ENCODE measurements around the gene RIMBP3C. TPM values are rescaled to one million over a fixed set of nuclear protein-coding genes. Genes with fewer than 3 reads are reported as not detected.

The RIMBP3C gene
- polyA plus RNA-seq, 1 donor from 2014 or later, result 0.07 TPM

- Histone ChIP-seq H3F3A (ENCODE audit: insufficient read depth, low read length, poor library complexity, severe bottlenecking) (no peaks in the 10 kb centered on the region), H3K4me2 (ENCODE audit: low read length) (no peak overlapping the region), H3K27me3 (ENCODE audit: insufficient read depth, low read depth, low read length) (no peaks in the 10 kb centered on the region), H3K9me2 (ENCODE audit: insufficient read depth, low read length) (no peaks in the 10 kb centered on the region), H3K9me3 (ENCODE audit: low read length) (no peaks in the 10 kb centered on the region), H3K4me3 (ENCODE audit: low read length) (no peak overlapping the region), H3K36me3 (ENCODE audit: insufficient read depth, low read length) (peaks cover 9% of the 10 kb centered on the region), H3K9ac (ENCODE audit: low read length) (no peak overlapping the region), H4K20me1 (ENCODE audit: insufficient read depth) (no peaks in the 10 kb centered on the region), H2AFZ (ENCODE audit: low read depth, low read length) (no peak overlapping the region), H3K27ac (ENCODE audit: low read length) (no peak overlapping the region), H3K79me2 (replicated peaks; ENCODE audit: insufficient read depth, low read length) (peaks cover 41% of the 10 kb centered on the region)
- no peak for TF ChIP-seq SMC3 (conservative IDR thresholded peaks at IDR 0.05; ENCODE audit: poor library complexity)
- TF ChIP-seq TAF1 (IDR thresholded peaks at IDR 0.05; ENCODE audit: low read depth), result no peak
- TF ChIP-seq MXI1 (conservative IDR thresholded peaks at IDR 0.05; ENCODE audit: poor library complexity, severe bottlenecking), result no peak
- TF ChIP-seq RAD21 (conservative IDR thresholded peaks at IDR 0.05), result no peak
- no peak for TF ChIP-seq EZH2 (IDR thresholded peaks at IDR 0.05; ENCODE audit: borderline replicate concordance, insufficient read depth, low read length, poor library complexity, severe bottlenecking)
- no peak for TF ChIP-seq REST (IDR thresholded peaks at IDR 0.05; ENCODE audit: borderline replicate concordance)
- TF ChIP-seq EP300 (conservative IDR thresholded peaks at IDR 0.05; ENCODE audit: poor library complexity, severe bottlenecking), result no peak
- no peak for TF ChIP-seq CTCF (IDR thresholded peaks at IDR 0.05; ENCODE audit: poor library complexity, severe bottlenecking)
- no peak for TF ChIP-seq POLR2AphosphoS5 (IDR thresholded peaks at IDR 0.05)
These were observed 40.4 kb upstream of the RIMBP3C start for GRCh38 chr22:21591695-21592094.

GRCh38 chr22:21590809-21591641 is 39.8 kb upstream of the RIMBP3C start:
- Histone ChIP-seq H3K36me3 (ENCODE audit: insufficient read depth, low read length) (peaks cover 9% of the 10 kb centered on the region), H3K4me2 (ENCODE audit: low read length) (no peak overlapping the region), H3K4me3 (ENCODE audit: low read length) (no peak overlapping the region), H3K9me3 (ENCODE audit: low read length) (no peaks in the 10 kb centered on the region), H3K27ac (ENCODE audit: low read length) (no peak overlapping the region), H4K20me1 (ENCODE audit: insufficient read depth) (no peaks in the 10 kb centered on the region), H3K27me3 (ENCODE audit: insufficient read depth, low read depth, low read length) (no peaks in the 10 kb centered on the region), H3F3A (ENCODE audit: insufficient read depth, low read length, poor library complexity, severe bottlenecking) (no peaks in the 10 kb centered on the region), H3K9ac (ENCODE audit: low read length) (no peak overlapping the region), H3K79me2 (replicated peaks; ENCODE audit: insufficient read depth, low read length) (peaks cover 42% of the 10 kb centered on the region), H2AFZ (ENCODE audit: low read depth, low read length) (no peak overlapping the region), H3K9me2 (ENCODE audit: insufficient read depth, low read length) (no peaks in the 10 kb centered on the region)
- TF ChIP-seq CTCF (IDR thresholded peaks at IDR 0.05; ENCODE audit: poor library complexity, severe bottlenecking) (no peak), SMC3 (conservative IDR thresholded peaks at IDR 0.05; ENCODE audit: poor library complexity) (no peak), EZH2 (IDR thresholded peaks at IDR 0.05; ENCODE audit: borderline replicate concordance, insufficient read depth, low read length, poor library complexity, severe bottlenecking) (no peak), POLR2AphosphoS5 (IDR thresholded peaks at IDR 0.05) (no peak), EP300 (conservative IDR thresholded peaks at IDR 0.05; ENCODE audit: poor library complexity, severe bottlenecking) (no peak), REST (IDR thresholded peaks at IDR 0.05; ENCODE audit: borderline replicate concordance) (no peak), TAF1 (IDR thresholded peaks at IDR 0.05; ENCODE audit: low read depth) (no peak), RAD21 (conservative IDR thresholded peaks at IDR 0.05) (no peak), MXI1 (conservative IDR thresholded peaks at IDR 0.05; ENCODE audit: poor library complexity, severe bottlenecking) (no peak)
